Measurements from ENCODE around the gene GDF9. TPM values are rescaled to one million over a fixed set of nuclear protein-coding genes. Genes with fewer than 3 reads are reported as not detected.

The GDF9 gene
- total RNA-seq, 4 donors from 2014 or later, result 0.47 to 4.8 (median 0.90) TPM

GRCh38 chr5:132853790-132854189 is 12.5 kb downstream of the GDF9 start:
- no peaks in the 10 kb centered on the region for H3K27me3 ChIP-seq
- 53% methylated on average over 1 of the region's 1 CpG for WGBS
- no peak for DNase-seq (ENCODE audit: low spot score in 2 of 2)
- TF ChIP-seq POLR2AphosphoS5 (IDR thresholded peaks at IDR 0.05) (no peak), CTCF (IDR thresholded peaks at IDR 0.05) (no peak), POLR2A (IDR thresholded peaks at IDR 0.05) (no peak)
- H3K27ac ChIP-seq, result no peak overlapping the region
- no peaks in the 10 kb centered on the region for H3K36me3 ChIP-seq
- no peaks in the 10 kb centered on the region for H3K4me1 ChIP-seq
- H3K9me3 ChIP-seq, result no peaks in the 10 kb centered on the region
- H3K4me3 ChIP-seq, result no peak overlapping the region

- H3K9me3 ChIP-seq, result no peaks in the 10 kb centered on the region
- no peak for DNase-seq (ENCODE audit: low spot score in 2 of 2)
- no peaks in the 10 kb centered on the region for H3K27me3 ChIP-seq
- H3K36me3 ChIP-seq, result no peaks in the 10 kb centered on the region
- H3K4me1 ChIP-seq, result no peaks in the 10 kb centered on the region
- H3K27ac ChIP-seq, result no peak overlapping the region
- 94% methylated on average over 3 of the region's 3 CpGs for WGBS
- H3K4me3 ChIP-seq, result no peak overlapping the region
- TF ChIP-seq EP300 (IDR thresholded peaks at IDR 0.05) (no peak), POLR2A (IDR thresholded peaks at IDR 0.05) (no peak), POLR2AphosphoS5 (IDR thresholded peaks at IDR 0.05) (no peak), CTCF (IDR thresholded peaks at IDR 0.05) (no peak)
Measured at GRCh38 chr5:132853323-132853722, 12.9 kb downstream of the GDF9 start.

- 71% methylated on average over 2 of the region's 2 CpGs for WGBS
- Histone ChIP-seq H3K4me3 (no peak overlapping the region), H3K36me3 (no peaks in the 10 kb centered on the region), H3K4me1 (no peaks in the 10 kb centered on the region), H3K27me3 (no peaks in the 10 kb centered on the region), H3K9me3 (no peaks in the 10 kb centered on the region), H3K27ac (no peak overlapping the region)
- no peak for TF ChIP-seq EP300 (IDR thresholded peaks at IDR 0.05)
- TF ChIP-seq CTCF (IDR thresholded peaks at IDR 0.05), result no peak
- TF ChIP-seq POLR2A (IDR thresholded peaks at IDR 0.05), result no peak
- TF ChIP-seq POLR2AphosphoS5 (IDR thresholded peaks at IDR 0.05), result no peak
- no peak for DNase-seq (ENCODE audit: low spot score in 2 of 2)
Measured at GRCh38 chr5:132850066-132850465, 16.2 kb downstream of the GDF9 start.

GRCh38 chr5:132849347-132849746 is 16.9 kb downstream of the GDF9 start:
- H3K27ac ChIP-seq, result no peak overlapping the region
- TF ChIP-seq POLR2AphosphoS5 (IDR thresholded peaks at IDR 0.05) (no peak), EP300 (IDR thresholded peaks at IDR 0.05) (no peak), CTCF (IDR thresholded peaks at IDR 0.05) (no peak), POLR2A (IDR thresholded peaks at IDR 0.05) (no peak)

GRCh38 chr5:132848270-132848669 is 18.0 kb downstream of the GDF9 start:
- WGBS, result 93% methylated on average over 8 of the region's 8 CpGs

More at GRCh38 chr5:132849347-132849746, 16.9 kb downstream of the GDF9 start:
- WGBS, result 52% methylated on average over 1 of the region's 1 CpG
- DNase-seq (ENCODE audit: low spot score in 2 of 2), result no peak
- no peaks in the 10 kb centered on the region for H3K27me3 ChIP-seq
- H3K36me3 ChIP-seq, result no peaks in the 10 kb centered on the region
- no peak overlapping the region for H3K4me3 ChIP-seq
- no peaks in the 10 kb centered on the region for H3K4me1 ChIP-seq
- H3K9me3 ChIP-seq, result no peaks in the 10 kb centered on the region

More at GRCh38 chr5:132848270-132848669, 18.0 kb downstream of the GDF9 start:
- TF ChIP-seq EP300 (IDR thresholded peaks at IDR 0.05) (no peak), POLR2AphosphoS5 (IDR thresholded peaks at IDR 0.05) (no peak), POLR2A (IDR thresholded peaks at IDR 0.05) (no peak), CTCF (IDR thresholded peaks at IDR 0.05) (no peak)
- no peaks in the 10 kb centered on the region for H3K4me1 ChIP-seq
- H3K27me3 ChIP-seq, result no peaks in the 10 kb centered on the region
- no peak overlapping the region for H3K4me3 ChIP-seq
- H3K36me3 ChIP-seq, result no peaks in the 10 kb centered on the region
- no peak overlapping the region for H3K27ac ChIP-seq
- H3K9me3 ChIP-seq, result no peaks in the 10 kb centered on the region
- no peak for DNase-seq (ENCODE audit: low spot score in 2 of 2)
